Activated CD4-positive, alpha-beta T cell treated with anti-CD3 and anti-CD28 coated beads, Interleukin-2, amount 50 U/mL, for 4 hours (primary cell): ENCODE measurements around the gene SFT2D1.

Source experiments
- DNase-seq, 2 experiments: peaks; one replicate each; pipeline ENCODE4 v3.0.0-alpha.2; 2020

Gene SFT2D1

DNA sequence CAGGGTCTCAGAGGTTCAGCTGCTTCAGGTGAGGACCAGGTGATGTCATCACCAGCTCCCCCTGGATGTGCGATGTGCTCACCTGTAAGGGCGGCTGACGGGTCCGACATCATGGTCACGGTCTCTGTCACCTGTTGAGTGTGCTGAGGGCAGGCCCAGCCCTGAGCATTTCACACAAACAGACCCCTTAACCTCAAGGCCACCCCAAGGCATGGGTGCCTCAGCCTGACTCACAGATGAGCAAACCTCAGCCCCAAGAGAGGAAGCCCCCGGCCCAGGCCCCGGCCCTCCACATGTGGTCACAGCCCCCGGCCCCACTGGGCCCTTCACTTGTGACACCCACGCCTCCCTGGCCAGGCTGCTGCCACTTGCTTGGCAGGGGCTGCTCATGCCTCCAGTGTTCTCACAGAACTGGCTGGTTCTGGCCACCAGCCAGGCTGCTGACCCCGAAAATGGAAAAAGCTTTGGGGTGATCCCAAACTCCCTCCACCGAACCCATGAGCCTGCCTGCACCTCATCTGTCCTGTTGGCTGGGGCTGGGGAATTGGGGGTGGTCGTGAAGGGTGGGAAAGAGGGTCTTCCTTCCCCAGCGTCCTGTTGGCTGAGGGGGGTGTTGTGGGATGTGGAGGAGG lies 67.5 kb downstream of the SFT2D1 start:
- no peak for DNase-seq

DNA sequence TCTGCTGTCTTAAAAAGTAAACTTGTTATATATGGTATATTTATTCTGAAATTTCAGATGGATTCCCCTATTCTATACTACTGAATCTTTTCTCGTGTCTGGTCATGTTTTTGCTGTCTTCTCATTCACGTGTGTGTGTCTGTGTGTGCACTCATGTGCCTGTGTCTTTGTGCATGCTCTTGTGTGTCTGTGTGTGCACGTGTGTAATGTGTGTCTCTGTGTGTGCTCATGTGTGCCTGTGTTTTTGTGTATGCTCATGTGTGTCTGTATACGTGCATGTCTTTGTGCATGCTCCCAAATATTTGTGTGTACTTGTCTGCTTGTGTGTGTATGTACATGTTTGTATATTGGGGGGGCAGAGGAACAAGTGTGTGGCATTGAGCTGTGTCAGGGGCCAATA lies 68.2 kb downstream of the SFT2D1 start:
- no peak for DNase-seq

DNA sequence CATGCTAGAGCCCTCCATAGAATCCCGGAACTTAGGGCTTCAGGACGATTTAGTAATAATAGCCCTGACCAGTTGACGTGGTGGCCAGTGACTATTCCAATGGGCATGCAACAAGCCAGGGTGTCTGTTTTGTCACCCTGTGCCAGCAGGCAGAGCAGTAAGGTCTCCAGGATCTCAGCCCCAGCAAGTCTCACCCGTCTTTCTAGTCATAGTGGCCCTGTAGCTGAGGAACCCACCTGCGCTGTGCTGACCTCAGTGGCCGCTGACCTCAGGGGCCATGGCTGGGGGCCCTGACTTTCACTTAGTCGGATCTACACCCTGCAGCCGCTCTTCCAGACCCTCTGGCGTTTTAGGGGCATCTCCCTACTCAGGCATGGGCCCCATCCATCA lies 71.0 kb downstream of the SFT2D1 start:
- DNase-seq, result no peak

DNA sequence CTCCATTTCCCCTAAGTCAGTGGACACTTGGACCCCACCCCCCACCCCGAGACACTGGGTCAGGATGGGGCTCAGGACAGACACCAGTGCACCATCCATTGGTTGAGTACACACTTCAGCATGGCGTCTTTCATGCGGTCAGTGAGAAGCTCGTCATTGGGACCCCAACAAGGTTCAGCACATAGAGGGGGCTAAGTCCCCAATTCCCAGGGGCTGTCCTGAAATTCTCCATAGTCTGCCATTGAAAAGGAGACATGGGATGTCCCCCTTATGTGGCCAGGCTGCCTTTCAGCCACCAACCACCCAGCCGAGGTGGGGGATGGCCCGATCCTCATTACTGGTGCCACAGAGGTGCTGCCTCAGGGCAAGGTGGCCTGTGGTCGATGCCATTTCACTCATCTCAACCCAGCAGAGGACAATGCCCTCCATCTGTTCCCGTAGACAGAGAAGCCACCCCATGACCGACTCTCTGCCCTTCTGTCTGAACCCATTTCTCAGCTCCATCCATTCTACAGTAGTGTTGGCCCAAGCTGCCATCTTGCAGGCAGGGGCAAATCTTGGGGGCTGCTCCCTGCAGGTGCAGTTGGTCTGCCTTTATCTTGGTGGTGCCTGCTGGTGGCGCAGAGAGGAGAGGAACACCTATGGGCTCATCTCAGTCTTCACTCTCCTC lies 71.5 kb downstream of the SFT2D1 start:
- DNase-seq, result no peak
